HCT116 (cell line): ENCODE measurements around the gene LMO2. TPM values are rescaled to one million over a fixed set of nuclear protein-coding genes. Genes with fewer than 3 reads are reported as not detected.

Source experiments
- ATAC-seq: fragments of 200-7000 bp; cut with Tn5 transposase; 2 replicates; pipeline ENCODE4 v1.9.1; 2020; ENCODE audit warnings: mild to moderate bottlenecking, moderate library complexity
- BruUV-seq: library from RNA; stranded (reverse); fragments of 400-500 nt; replicated peaks from 2 replicates; lab custom pipeline; 2021; lab: Mats Ljungman, UMichigan
- CTCF ChIA-PET: fragments of 300-600 bp; sonication (Branson Sonifier 250); formaldehyde crosslinking; loops from one replicate; lab custom pipeline; 2021; ENCODE audit warnings: antibody characterized with exemption; lab: Charles Lee
- POLR2A ChIA-PET: fragments of 300-600, 350-600 bp; sonication (Branson Sonifier 250); formaldehyde crosslinking; loops from one replicate; lab custom pipeline; 2021; ENCODE audit warnings: antibody characterized with exemption; lab: Charles Lee
- RAD21 ChIA-PET, 2 experiments: fragments of 300-600 bp; sonication (Branson Sonifier 250); formaldehyde crosslinking; loops; one replicate each; lab custom pipeline; 2023; ENCODE audit warnings: low total read pairs in 2 of 2; ENCODE audit not compliant: uncharacterized antibody in 2 of 2, unreplicated experiment in 2 of 2, low non-redundant PET in 1 of 2; lab: Charles Lee
- DNase-seq: peaks from one replicate; pipeline ENCODE4 v3.0.0-alpha.2; 2010; ENCODE audit warnings: low read depth, low spot score
- H2AFZ ChIP-seq: fragments of 200-600 bp; shearing (Covaris generic), sonication (generic); 2 replicates; pipeline ENCODE4 v1.6.1; 2017; ENCODE audit warnings: low read depth, mixed run types, mixed read lengths, antibody characterized with exemption, low read length; ENCODE audit not compliant: poor library complexity, severe bottlenecking
- H3K27ac ChIP-seq: 2 replicates; pipeline ENCODE4 v1.5.1; 2012; ENCODE audit warnings: low read depth, low read length
- H3K27me3 ChIP-seq: fragments of 200-600 bp; sonication (generic); 2 replicates; pipeline ENCODE4 v1.6.1; 2016; ENCODE audit warnings: mixed run types, low read length, mixed read lengths; ENCODE audit not compliant: insufficient read depth
- H3K36me3 ChIP-seq, 2 experiments: fragments of 200-500 bp in 1 of 2; fragments of 200-600 bp in 1 of 2; sonication (Bioruptor generic) in 1 of 2; sonication (generic) in 1 of 2; 2 replicates each; pipeline versions ENCODE4 v1.5.1 to v1.6.1; 2014 to 2016; ENCODE audit warnings: low read length in 2 of 2, inconsistent platforms in 1 of 2, mixed read lengths in 1 of 2, mixed run types in 1 of 2; ENCODE audit not compliant: insufficient read depth in 2 of 2, control insufficient read depth in 1 of 2
- H3K4me1 ChIP-seq, 2 experiments: fragments of 200-600 bp in 1 of 2; sonication (generic) in 1 of 2; 2 replicates each; pipeline versions ENCODE4 v1.5.1 to v1.6.1; 2012 to 2017; ENCODE audit warnings: low read length in 2 of 2, inconsistent platforms in 1 of 2, mild to moderate bottlenecking in 1 of 2, mixed read lengths in 1 of 2, mixed run types in 1 of 2, moderate library complexity in 1 of 2; ENCODE audit not compliant: insufficient read depth in 2 of 2, control insufficient read depth in 1 of 2
- H3K4me2 ChIP-seq: fragments of 200-600 bp; sonication (generic); 2 replicates; pipeline ENCODE4 v1.6.1; 2017; ENCODE audit warnings: mixed run types, low read length, mixed read lengths
- H3K4me3 ChIP-seq, 2 experiments: fragments of 200-600 bp in 1 of 2; sonication (generic) in 1 of 2; replicated peaks in 1 of 2; 2 replicates each; pipeline ENCODE4 v1.5.1; 2011 to 2016; ENCODE audit warnings: low read length in 2 of 2, control low read depth in 1 of 2, low read depth in 1 of 2, mild to moderate bottlenecking in 1 of 2, mixed read lengths in 1 of 2, mixed run types in 1 of 2
- H3K79me2 ChIP-seq: fragments of 200-600 bp; sonication (generic); 2 replicates; pipeline ENCODE4 v1.6.1; 2017; ENCODE audit warnings: mild to moderate bottlenecking, mixed run types, low read length, moderate library complexity, mixed read lengths; ENCODE audit not compliant: insufficient read depth
- H3K9ac ChIP-seq: fragments of 200-600 bp; sonication (generic); 2 replicates; pipeline ENCODE4 v1.6.1; 2016; ENCODE audit warnings: low read length, mixed read lengths
- H3K9me2 ChIP-seq: fragments of 200-600 bp; sonication (generic), shearing (Covaris generic); 2 replicates; pipeline ENCODE4 v1.6.1; 2017; ENCODE audit warnings: mixed run types, mild to moderate bottlenecking, moderate library complexity; ENCODE audit not compliant: insufficient read depth
- H3K9me3 ChIP-seq, 2 experiments: fragments of 200-500 bp in 1 of 2; fragments of 200-600 bp in 1 of 2; sonication (Bioruptor generic) in 1 of 2; sonication (generic) in 1 of 2; 2 replicates each; pipeline ENCODE4 v1.6.1; 2014 to 2017; ENCODE audit warnings: low read length in 2 of 2, mixed read lengths in 2 of 2, inconsistent platforms in 1 of 2, low read depth in 1 of 2, mild to moderate bottlenecking in 1 of 2, mixed run types in 1 of 2, moderate library complexity in 1 of 2; ENCODE audit not compliant: control insufficient read depth in 1 of 2, insufficient read depth in 1 of 2
- H4K20me1 ChIP-seq: fragments of 200-600 bp; sonication (generic), shearing (Covaris generic); 2 replicates; pipeline ENCODE4 v1.6.1; 2017; ENCODE audit warnings: mixed run types, mild to moderate bottlenecking, moderate library complexity; ENCODE audit not compliant: insufficient read depth
- CBX3 ChIP-seq: IDR thresholded peaks from 2 replicates; pipeline ENCODE4 v1.6.1; 2012; ENCODE audit warnings: low read depth
- CEBPB ChIP-seq: IDR thresholded peaks from 2 replicates; pipeline ENCODE4 v1.6.1; 2012; ENCODE audit warnings: low read depth
- CTCF ChIP-seq, 3 experiments: fragments of 200-600 bp in 1 of 3; sonication (generic) in 1 of 3; IDR thresholded peaks in 2 of 3; conservative IDR thresholded peaks in 1 of 3; 2 replicates each; pipeline ENCODE4 v1.5.1; 2012 to 2017; ENCODE audit warnings: low read depth in 2 of 3, low read length in 2 of 3, antibody characterized with exemption in 1 of 3, borderline replicate concordance in 1 of 3, control low read depth in 1 of 3, mild to moderate bottlenecking in 1 of 3, mixed read lengths in 1 of 3, mixed run types in 1 of 3, moderate library complexity in 1 of 3; ENCODE audit not compliant: insufficient read depth in 1 of 3
- EGR1 ChIP-seq: IDR thresholded peaks from 2 replicates; pipeline ENCODE4 v1.6.1; 2012; ENCODE audit warnings: low read depth
- ELF1 ChIP-seq: IDR thresholded peaks from 2 replicates; pipeline ENCODE4 v1.6.1; 2012; ENCODE audit warnings: low read depth, borderline replicate concordance
- MAX ChIP-seq: IDR thresholded peaks from 2 replicates; pipeline ENCODE4 v1.6.1; 2012
- POLR2A ChIP-seq: IDR thresholded peaks from 2 replicates; pipeline ENCODE4 v1.7.0; 2011; ENCODE audit warnings: borderline replicate concordance; ENCODE audit not compliant: insufficient read depth, insufficient read length; ENCODE audit errors: extremely low read depth
- POLR2AphosphoS5 ChIP-seq: IDR thresholded peaks from 2 replicates; pipeline ENCODE4 v1.6.1; 2011; ENCODE audit warnings: mild to moderate bottlenecking, low read depth, low read length, moderate library complexity
- SP1 ChIP-seq: IDR thresholded peaks from 2 replicates; pipeline ENCODE4 v1.6.1; 2012; ENCODE audit warnings: low read depth
- TCF7L2 ChIP-seq: IDR thresholded peaks from 2 replicates; pipeline ENCODE4 v1.7.0; 2011; ENCODE audit warnings: borderline replicate concordance, inconsistent platforms; ENCODE audit not compliant: insufficient read depth, insufficient read length; ENCODE audit errors: extremely low read depth
- ZBTB33 ChIP-seq: IDR thresholded peaks from 2 replicates; pipeline ENCODE4 v1.6.1; 2011; ENCODE audit warnings: mild to moderate bottlenecking, low read length, moderate library complexity; ENCODE audit not compliant: insufficient replicate concordance; ENCODE audit errors: extremely low read depth
- intact Hi-C: fragments of 100-400 bp; cut with micrococcal nuclease; formaldehyde crosslinking; loops from 2 replicates; pipeline ENCODE4 v1.10.0; 2022
- total RNA-seq: library from RNA; stranded (reverse); gene quantifications from one replicate; pipeline ENCODE4 v1.2.1, GENCODE V29; 2021; ENCODE audit not compliant: unreplicated experiment

The LMO2 gene
- total RNA-seq, 1 experiment from 2014 or later: 2.8 TPM

DNA sequence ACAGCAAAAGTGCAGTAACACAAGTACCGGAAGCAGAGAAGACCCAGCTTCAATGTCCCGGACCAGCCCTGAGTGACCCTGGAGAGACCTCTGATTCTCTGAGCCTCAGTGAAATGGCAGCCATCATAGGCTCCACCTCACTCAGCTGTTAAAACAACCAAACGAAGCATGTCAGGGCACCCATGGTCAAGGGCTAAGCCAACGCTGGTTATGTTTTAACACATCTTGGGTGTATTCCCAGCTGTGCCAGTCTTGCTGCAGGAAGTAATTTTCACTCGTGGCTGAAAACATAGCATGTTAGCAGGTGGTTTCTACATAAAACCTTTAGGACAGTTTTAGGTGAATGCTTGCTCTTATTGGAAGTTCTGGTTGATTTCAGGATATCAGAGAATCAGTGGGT, 30.9 kb downstream of the LMO2 start:
- CTCF ChIA-PET: interaction anchor here (1.9 kb wide), 1 partner anchor 111 kb away, joined by 8 read pairs; no protein-coding TSS in a partner anchor
- no peak for ATAC-seq

More for the DNA sequence above, 30.9 kb downstream of the LMO2 start:
- H3K9me2 ChIP-seq: no peaks in the 10 kb centered on the region
- H2AFZ ChIP-seq: no peak overlapping the region
- POLR2A ChIA-PET: no interaction called here
- H3K36me3 ChIP-seq: no peaks in the 10 kb centered on the region
- no peak overlapping the region for H3K4me2 ChIP-seq
- no TSS peak for BruUV-seq
- TF ChIP-seq CEBPB (no peak), CBX3 (no peak), CTCF (IDR thresholded peaks at IDR 0.05 in 2 of 3, conservative IDR thresholded peaks at IDR 0.05 in 1 of 3; ENCODE audit: borderline replicate concordance in 1 of 3, insufficient read depth in 1 of 3, low read depth in 2 of 3, low read length in 2 of 3) (no peak), ELF1 (no peak), TCF7L2 (no peak), SP1 (no peak), ZBTB33 (no peak), EGR1 (no peak), POLR2AphosphoS5 (no peak), POLR2A (no peak), MAX (no peak)
- TF ChIP-seq, all 23 proteins: peak for 0
- Histone ChIP-seq H3K79me2 (no peaks in the 10 kb centered on the region), H3K9ac (no peak overlapping the region), H3K4me1 (peaks cover 0 to 3% of the 10 kb centered on the region in 2 experiments; a peak in 1 of 4 replicates), H4K20me1 (no peaks in the 10 kb centered on the region), H3K4me3 (no peak overlapping the region), H3K9me3 (no peaks in the 10 kb centered on the region), H3K27me3 (no peaks in the 10 kb centered on the region), H3K27ac (no peak overlapping the region)
- intact Hi-C loops: no loop called here
- RAD21 ChIA-PET: no interaction called here
- DNase-seq: no peak
